ENCODE results near the gene TOMT. TPM values are rescaled to one million over a fixed set of nuclear protein-coding genes. Genes with fewer than 3 reads are reported as not detected.

The TOMT gene
- total and polyA plus RNA-seq, 2 experiments from 2014 or later = not detected

DNA sequence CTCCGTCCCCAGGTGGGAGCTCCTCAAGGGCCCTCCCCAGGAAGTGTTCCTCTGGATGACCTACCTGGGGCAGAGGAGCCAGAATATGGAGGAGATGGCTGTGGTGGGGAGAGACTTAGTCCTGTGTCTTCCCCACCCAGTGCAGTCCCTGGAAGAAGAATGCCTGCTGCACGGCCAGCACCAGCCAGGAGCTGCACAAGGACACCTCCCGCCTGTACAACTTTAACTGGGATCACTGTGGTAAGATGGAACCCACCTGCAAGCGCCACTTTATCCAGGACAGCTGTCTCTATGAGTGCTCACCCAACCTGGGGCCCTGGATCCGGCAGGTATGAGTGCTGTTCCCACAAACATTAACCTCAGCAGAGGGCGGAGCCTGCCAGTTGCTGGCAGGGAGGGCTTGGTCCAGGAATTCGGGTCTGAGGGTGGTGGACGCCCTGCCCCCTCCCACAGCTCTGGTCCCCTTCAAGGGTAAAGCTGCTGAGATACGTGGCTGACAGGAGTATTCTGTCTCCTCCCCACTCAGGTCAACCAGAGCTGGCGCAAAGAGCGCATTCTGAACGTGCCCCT is 33.2 kb downstream of the TOMT start:
- Mint-ChIP-seq H3K27ac (no peak overlapping the region), H3K36me3 (ENCODE audit: low read depth) (no peaks in the 10 kb centered on the region), H3K27me3 (ENCODE audit: insufficient read depth, low read depth, poor library complexity) (peaks cover 2% of the 10 kb centered on the region), H3K9me3 (no peaks in the 10 kb centered on the region; the same call in 2 of the 3 replicates), H3K4me1 (peaks cover 2% of the 10 kb centered on the region; the same call in 1 of the 3 replicates), H3K4me3 (no peak overlapping the region)
- no peak for DNase-seq (ENCODE audit: low spot score)
- H2AFZ ChIP-seq = no peak overlapping the region
- no peak overlapping the region for H3K4me3 ChIP-seq
- ATAC-seq = no peak
- no peaks in the 10 kb centered on the region for H3K27me3 ChIP-seq (ENCODE audit: insufficient read depth)
- H3F3A ChIP-seq (replicated peaks; ENCODE audit: low read depth) = no peaks in the 10 kb centered on the region
- H3K79me2 ChIP-seq (replicated peaks; ENCODE audit: insufficient read depth) = no peaks in the 10 kb centered on the region
- H3K36me3 ChIP-seq (ENCODE audit: insufficient read depth) = no peaks in the 10 kb centered on the region
- H4K20me1 ChIP-seq (replicated peaks; ENCODE audit: insufficient read depth) = no peaks in the 10 kb centered on the region; the same call in 1 of the 2 replicates
- H3K4me1 ChIP-seq (ENCODE audit: insufficient read depth) = no peaks in the 10 kb centered on the region
- TF ChIP-seq EZH2 (IDR thresholded peaks at IDR 0.05; ENCODE audit: low read depth, unreplicated experiment) = no peak
- TF ChIP-seq, protein P1, sequence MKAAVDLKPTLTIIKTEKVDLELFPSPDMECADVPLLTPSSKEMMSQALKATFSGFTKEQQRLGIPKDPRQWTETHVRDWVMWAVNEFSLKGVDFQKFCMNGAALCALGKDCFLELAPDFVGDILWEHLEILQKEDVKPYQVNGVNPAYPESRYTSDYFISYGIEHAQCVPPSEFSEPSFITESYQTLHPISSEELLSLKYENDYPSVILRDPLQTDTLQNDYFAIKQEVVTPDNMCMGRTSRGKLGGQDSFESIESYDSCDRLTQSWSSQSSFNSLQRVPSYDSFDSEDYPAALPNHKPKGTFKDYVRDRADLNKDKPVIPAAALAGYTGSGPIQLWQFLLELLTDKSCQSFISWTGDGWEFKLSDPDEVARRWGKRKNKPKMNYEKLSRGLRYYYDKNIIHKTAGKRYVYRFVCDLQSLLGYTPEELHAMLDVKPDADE (IDR thresholded peaks at IDR 0.05) = no peak
- H3K4me2 ChIP-seq = no peak overlapping the region
- no peak overlapping the region for H3K27ac ChIP-seq (ENCODE audit: low read depth)
- no peaks in the 10 kb centered on the region for H3K9me2 ChIP-seq (ENCODE audit: insufficient read depth)

DNA sequence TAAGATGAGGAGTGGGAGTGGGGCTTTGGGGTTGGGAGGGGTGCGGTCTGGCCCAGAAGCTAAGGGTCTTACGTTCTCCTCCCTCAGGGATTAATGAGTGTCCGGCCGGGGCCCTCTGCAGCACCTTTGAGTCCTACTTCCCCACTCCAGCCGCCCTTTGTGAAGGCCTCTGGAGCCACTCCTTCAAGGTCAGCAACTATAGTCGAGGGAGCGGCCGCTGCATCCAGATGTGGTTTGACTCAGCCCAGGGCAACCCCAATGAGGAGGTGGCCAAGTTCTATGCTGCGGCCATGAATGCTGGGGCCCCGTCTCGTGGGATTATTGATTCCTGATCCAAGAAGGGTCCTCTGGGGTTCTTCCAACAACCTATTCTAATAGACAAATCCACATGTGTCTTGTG is 33.8 kb downstream of the TOMT start:
- H3K27me3 Mint-ChIP-seq (ENCODE audit: insufficient read depth, low read depth, poor library complexity) = peaks cover 2% of the 10 kb centered on the region
- Histone ChIP-seq H3K79me2 (replicated peaks; ENCODE audit: insufficient read depth) (no peaks in the 10 kb centered on the region), H3K27ac (ENCODE audit: low read depth) (no peak overlapping the region), H3K4me1 (ENCODE audit: insufficient read depth) (no peaks in the 10 kb centered on the region), H3K36me3 (ENCODE audit: insufficient read depth) (no peaks in the 10 kb centered on the region), H3K4me2 (no peak overlapping the region), H3K9me2 (ENCODE audit: insufficient read depth) (no peaks in the 10 kb centered on the region), H3F3A (replicated peaks; ENCODE audit: low read depth) (no peaks in the 10 kb centered on the region), H2AFZ (no peak overlapping the region), H3K4me3 (no peak overlapping the region), H4K20me1 (replicated peaks; ENCODE audit: insufficient read depth) (no peaks in the 10 kb centered on the region; the same call in 1 of the 2 replicates), H3K27me3 (ENCODE audit: insufficient read depth) (no peaks in the 10 kb centered on the region)
- peaks cover 2% of the 10 kb centered on the region; the same call in 1 of the 3 replicates for H3K4me1 Mint-ChIP-seq
- DNase-seq (ENCODE audit: low spot score) (no peak), ATAC-seq (no peak)
- H3K27ac Mint-ChIP-seq = no peak overlapping the region
- H3K36me3 Mint-ChIP-seq (ENCODE audit: low read depth) = no peaks in the 10 kb centered on the region
- H3K9me3 Mint-ChIP-seq = no peaks in the 10 kb centered on the region; the same call in 2 of the 3 replicates
- no peak overlapping the region for H3K4me3 Mint-ChIP-seq
- TF ChIP-seq, protein P2, sequence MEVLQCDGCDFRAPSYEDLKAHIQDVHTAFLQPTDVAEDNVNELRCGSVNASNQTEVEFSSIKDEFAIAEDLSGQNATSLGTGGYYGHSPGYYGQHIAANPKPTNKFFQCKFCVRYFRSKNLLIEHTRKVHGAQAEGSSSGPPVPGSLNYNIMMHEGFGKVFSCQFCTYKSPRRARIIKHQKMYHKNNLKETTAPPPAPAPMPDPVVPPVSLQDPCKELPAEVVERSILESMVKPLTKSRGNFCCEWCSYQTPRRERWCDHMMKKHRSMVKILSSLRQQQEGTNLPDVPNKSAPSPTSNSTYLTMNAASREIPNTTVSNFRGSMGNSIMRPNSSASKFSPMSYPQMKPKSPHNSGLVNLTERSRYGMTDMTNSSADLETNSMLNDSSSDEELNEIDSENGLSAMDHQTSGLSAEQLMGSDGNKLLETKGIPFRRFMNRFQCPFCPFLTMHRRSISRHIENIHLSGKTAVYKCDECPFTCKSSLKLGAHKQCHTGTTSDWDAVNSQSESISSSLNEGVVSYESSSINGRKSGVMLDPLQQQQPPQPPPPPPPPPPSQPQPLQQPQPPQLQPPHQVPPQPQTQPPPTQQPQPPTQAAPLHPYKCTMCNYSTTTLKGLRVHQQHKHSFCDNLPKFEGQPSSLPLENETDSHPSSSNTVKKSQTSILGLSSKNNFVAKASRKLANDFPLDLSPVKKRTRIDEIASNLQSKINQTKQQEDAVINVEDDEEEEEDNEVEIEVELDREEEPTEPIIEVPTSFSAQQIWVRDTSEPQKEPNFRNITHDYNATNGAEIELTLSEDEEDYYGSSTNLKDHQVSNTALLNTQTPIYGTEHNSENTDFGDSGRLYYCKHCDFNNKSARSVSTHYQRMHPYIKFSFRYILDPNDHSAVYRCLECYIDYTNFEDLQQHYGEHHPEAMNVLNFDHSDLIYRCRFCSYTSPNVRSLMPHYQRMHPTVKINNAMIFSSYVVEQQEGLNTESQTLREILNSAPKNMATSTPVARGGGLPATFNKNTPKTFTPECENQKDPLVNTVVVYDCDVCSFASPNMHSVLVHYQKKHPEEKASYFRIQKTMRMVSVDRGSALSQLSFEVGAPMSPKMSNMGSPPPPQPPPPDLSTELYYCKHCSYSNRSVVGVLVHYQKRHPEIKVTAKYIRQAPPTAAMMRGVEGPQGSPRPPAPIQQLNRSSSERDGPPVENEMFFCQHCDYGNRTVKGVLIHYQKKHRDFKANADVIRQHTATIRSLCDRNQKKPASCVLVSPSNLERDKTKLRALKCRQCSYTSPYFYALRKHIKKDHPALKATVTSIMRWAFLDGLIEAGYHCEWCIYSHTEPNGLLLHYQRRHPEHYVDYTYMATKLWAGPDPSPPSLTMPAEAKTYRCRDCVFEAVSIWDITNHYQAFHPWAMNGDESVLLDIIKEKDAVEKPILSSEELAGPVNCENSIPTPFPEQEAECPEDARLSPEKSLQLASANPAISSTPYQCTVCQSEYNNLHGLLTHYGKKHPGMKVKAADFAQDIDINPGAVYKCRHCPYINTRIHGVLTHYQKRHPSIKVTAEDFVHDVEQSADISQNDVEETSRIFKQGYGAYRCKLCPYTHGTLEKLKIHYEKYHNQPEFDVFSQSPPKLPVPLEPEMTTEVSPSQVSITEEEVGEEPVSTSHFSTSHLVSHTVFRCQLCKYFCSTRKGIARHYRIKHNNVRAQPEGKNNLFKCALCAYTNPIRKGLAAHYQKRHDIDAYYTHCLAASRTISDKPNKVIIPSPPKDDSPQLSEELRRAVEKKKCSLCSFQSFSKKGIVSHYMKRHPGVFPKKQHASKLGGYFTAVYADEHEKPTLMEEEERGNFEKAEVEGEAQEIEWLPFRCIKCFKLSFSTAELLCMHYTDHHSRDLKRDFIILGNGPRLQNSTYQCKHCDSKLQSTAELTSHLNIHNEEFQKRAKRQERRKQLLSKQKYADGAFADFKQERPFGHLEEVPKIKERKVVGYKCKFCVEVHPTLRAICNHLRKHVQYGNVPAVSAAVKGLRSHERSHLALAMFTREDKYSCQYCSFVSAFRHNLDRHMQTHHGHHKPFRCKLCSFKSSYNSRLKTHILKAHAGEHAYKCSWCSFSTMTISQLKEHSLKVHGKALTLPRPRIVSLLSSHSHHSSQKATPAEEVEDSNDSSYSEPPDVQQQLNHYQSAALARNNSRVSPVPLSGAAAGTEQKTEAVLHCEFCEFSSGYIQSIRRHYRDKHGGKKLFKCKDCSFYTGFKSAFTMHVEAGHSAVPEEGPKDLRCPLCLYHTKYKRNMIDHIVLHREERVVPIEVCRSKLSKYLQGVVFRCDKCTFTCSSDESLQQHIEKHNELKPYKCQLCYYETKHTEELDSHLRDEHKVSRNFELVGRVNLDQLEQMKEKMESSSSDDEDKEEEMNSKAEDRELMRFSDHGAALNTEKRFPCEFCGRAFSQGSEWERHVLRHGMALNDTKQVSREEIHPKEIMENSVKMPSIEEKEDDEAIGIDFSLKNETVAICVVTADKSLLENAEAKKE (CRISPR knock-in tag; IDR thresholded peaks at IDR 0.05) = no peak
- TF ChIP-seq, protein P3, sequence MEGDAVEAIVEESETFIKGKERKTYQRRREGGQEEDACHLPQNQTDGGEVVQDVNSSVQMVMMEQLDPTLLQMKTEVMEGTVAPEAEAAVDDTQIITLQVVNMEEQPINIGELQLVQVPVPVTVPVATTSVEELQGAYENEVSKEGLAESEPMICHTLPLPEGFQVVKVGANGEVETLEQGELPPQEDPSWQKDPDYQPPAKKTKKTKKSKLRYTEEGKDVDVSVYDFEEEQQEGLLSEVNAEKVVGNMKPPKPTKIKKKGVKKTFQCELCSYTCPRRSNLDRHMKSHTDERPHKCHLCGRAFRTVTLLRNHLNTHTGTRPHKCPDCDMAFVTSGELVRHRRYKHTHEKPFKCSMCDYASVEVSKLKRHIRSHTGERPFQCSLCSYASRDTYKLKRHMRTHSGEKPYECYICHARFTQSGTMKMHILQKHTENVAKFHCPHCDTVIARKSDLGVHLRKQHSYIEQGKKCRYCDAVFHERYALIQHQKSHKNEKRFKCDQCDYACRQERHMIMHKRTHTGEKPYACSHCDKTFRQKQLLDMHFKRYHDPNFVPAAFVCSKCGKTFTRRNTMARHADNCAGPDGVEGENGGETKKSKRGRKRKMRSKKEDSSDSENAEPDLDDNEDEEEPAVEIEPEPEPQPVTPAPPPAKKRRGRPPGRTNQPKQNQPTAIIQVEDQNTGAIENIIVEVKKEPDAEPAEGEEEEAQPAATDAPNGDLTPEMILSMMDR (conservative IDR thresholded peaks at IDR 0.05; ENCODE audit: low read depth in 2 of 2) = no peak
- TF ChIP-seq ZNF331 (CRISPR knock-in tag; IDR thresholded peaks at IDR 0.05; ENCODE audit: low read depth) (no peak), STAT1 (IDR thresholded peaks at IDR 0.05; ENCODE audit: unreplicated experiment) (no peak), POLR2AphosphoS5 (IDR thresholded peaks at IDR 0.05; ENCODE audit: low read depth) (no peak), EZH2 (IDR thresholded peaks at IDR 0.05; ENCODE audit: low read depth, unreplicated experiment) (no peak)
- TF ChIP-seq, protein P1 (IDR thresholded peaks at IDR 0.05) = no peak

Measured in GM23338 (cell line).